A673 (cell line): ENCODE data around the gene DNAAF8.

Source experiments
- CTCF ChIP-seq: fragments of 300-800, 200-600 bp; sonication (generic); conservative IDR thresholded peaks from 2 replicates; pipeline ENCODE4 v1.5.1; 2017; ENCODE audit warnings: low read depth, mild to moderate bottlenecking, antibody characterized with exemption, low read length, moderate library complexity, mixed read lengths
- EZH2 ChIP-seq: fragments of 200-600 bp; sonication (generic); IDR thresholded peaks from 2 replicates; pipeline ENCODE4 v1.6.1; 2017; ENCODE audit warnings: borderline replicate concordance, low read depth, mild to moderate bottlenecking, mixed read lengths, antibody characterized with exemption, low read length; ENCODE audit not compliant: poor library complexity, severe bottlenecking

GRCh38 chr16:4744555-4745273, 10.4 kb downstream of the DNAAF8 start:
- TF ChIP-seq EZH2: no peak
- TF ChIP-seq CTCF: no peak
